Urinary bladder (tissue), 4 donors: Measurements from ENCODE around the gene NAA80. TPM values are rescaled to one million over a fixed set of nuclear protein-coding genes. Genes with fewer than 3 reads are reported as not detected.
A peak's percentile ranks its signal among the peaks of the same experiment; 100 is the strongest.

Source experiments
- DNase-seq: peaks from one replicate; pipeline ENCODE4 v3.0.0-alpha.2; 2015; ENCODE audit errors: extremely low spot score
- H3K27ac ChIP-seq: one replicate; pipeline ENCODE4 v1.5.1; 2013; ENCODE audit warnings: low read depth, mild to moderate bottlenecking, moderate library complexity
- H3K36me3 ChIP-seq: one replicate; pipeline ENCODE4 v1.6.1; 2013; ENCODE audit warnings: mild to moderate bottlenecking, moderate library complexity; ENCODE audit not compliant: insufficient read depth
- H3K4me1 ChIP-seq: one replicate; pipeline ENCODE4 v1.6.1; 2013; ENCODE audit warnings: mild to moderate bottlenecking, moderate library complexity; ENCODE audit not compliant: insufficient read depth
- H3K4me3 ChIP-seq: one replicate; pipeline ENCODE4 v1.5.1; 2013; ENCODE audit warnings: low read depth, low read length
- WGBS: extraction: QIAGEN DNeasy Blood & Tissue Kit; methylation state at CpG from one replicate; pipeline ENCODE4 v1.1.7; 2013; 5-methylcytosine and 5-hydroxymethylcytosine counted together
- polyA plus RNA-seq: library from polyadenylated mRNA; stranded (reverse); fragments of 200-250 nt; gene quantifications from one replicate; pipeline ENCODE4 v1.2.3, GENCODE V29; 2013
- total RNA-seq: library from RNA; depleted of rRNA; stranded (reverse); fragments of >200 nt; gene quantifications from one replicate; pipeline ENCODE4 v1.2.3, GENCODE V29; 2014
- donor health status: healthy with polysubstance abuse.
- donor health status: healthy.

The NAA80 gene
- total and polyA plus RNA-seq, 2 donors = 2.3 to 12.0 TPM

DNA sequence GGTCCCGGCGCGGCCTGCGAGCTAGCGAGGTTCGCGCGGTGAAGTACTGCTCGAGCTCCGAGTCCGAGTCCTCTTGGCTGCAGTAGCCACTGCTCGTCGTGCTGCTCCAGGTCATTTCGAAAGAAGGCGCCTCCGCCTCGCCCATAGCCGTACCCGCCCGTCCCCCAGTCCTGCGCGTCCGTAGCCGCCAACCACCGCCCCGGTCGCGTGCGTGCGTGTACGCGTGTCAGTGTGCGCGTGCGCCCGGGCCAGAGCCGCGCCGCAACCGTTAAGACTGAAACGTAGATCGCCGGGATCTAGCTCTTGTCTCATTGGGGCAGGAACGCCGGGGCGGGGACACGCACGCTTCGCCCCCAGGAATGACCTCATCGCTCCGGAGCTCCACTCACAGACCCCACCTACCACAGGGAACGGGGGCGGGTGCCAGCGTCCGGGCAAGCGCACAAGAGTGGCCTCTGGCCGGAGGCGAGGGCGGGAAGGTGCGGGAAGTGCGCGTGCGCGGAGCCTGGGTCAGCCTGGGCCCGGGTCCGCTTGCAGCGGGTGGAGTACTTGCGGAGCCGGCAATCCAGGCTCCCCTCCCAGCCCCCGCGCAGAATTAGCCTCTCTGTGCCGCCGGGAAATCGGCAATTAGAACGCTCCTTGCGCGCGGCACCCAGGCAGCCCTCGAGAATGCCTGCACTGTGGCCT is 38.1 kb upstream of the NAA80 start:
- peak; percentile 95 for DNase-seq
- Histone ChIP-seq H3K4me3 (peak overlapping the region; percentile 62), H3K4me1 (no peaks in the 10 kb centered on the region), H3K27ac (peak overlapping the region; percentile 97), H3K36me3 (no peaks in the 10 kb centered on the region)
- under 1% methylated on average over 79 of the region's 79 CpGs for WGBS

DNA sequence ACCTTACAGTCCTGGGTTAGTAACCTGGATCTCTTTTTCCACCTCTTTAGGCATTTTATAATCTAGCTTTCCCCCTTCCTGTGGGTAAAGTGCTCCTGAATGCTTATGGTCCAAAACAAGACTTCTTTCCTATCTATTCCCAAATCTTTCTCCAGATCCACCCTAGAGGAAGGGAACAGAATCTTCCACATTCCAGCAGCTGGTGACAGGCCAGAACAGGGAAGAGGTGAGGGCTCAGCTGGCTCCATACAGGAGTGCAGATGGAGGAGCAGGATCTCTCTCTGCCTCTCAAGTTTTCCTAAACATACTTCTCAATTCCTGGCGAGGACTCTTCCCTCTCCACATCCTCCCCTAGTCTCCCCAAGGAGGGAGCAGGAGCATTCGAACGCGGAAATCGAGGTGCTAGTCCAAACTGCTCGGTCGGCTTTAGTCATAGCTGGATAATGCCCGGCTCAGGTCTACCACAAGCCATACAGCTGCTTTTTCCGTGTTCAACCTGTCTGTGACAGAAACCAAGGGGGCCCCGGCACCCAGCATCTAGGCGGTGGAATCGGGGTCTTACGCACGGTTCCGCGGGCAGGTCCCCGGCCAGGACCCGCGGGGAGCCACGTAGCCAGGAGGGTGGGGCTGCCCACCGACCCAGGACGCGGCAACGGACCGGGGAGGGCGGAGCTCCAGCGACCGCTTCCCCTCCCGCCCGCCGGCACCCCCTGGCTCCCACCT is 37.4 kb upstream of the NAA80 start:
- Histone ChIP-seq H3K27ac (peak overlapping the region; percentile 97), H3K36me3 (no peaks in the 10 kb centered on the region), H3K4me3 (peak overlapping the region; percentile 62), H3K4me1 (no peaks in the 10 kb centered on the region)
- DNase-seq = no peak
- WGBS = under 1% methylated on average over 31 of the region's 31 CpGs

DNA sequence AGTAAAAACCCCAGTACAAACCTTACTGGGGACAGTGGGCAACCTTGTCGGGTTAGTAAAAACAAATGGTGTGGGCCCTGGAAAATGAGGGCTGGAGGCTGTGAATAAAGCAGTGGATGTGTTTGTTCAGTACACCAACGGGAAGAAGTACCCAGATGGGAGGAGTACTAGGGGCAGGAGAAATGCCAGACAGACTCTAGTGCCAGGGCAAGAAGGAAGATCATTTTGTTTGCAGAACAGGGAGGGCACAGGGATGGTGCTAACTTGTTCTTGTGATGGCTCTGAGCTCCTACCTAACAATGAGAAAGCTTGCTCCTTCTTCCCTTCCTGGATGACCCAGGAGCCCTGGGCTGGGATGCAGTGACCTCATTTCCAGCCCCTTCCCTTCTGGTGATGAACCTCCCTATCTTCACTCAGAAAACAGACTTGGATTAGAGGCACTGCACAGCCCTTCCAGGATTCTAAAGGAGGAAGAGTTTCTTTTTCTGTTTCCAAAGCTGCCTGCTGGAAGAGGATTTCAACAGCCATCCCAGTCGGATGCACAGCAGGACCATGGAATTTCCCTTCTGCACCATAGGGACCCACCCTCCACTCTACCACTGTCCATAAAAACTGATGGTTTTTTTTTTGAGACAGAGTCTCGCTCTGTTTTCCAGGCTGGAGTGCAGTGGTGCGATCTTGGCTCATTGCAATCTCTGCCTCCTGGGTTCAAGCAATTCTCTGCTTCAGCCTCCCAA is 35.3 kb upstream of the NAA80 start:
- no peak for DNase-seq
- Histone ChIP-seq H3K4me3 (no peak overlapping the region), H3K27ac (peak overlapping the region; percentile 42), H3K36me3 (peaks cover 3% of the 10 kb centered on the region), H3K4me1 (no peaks in the 10 kb centered on the region)
- WGBS = 64% methylated on average over 5 of the region's 5 CpGs

DNA sequence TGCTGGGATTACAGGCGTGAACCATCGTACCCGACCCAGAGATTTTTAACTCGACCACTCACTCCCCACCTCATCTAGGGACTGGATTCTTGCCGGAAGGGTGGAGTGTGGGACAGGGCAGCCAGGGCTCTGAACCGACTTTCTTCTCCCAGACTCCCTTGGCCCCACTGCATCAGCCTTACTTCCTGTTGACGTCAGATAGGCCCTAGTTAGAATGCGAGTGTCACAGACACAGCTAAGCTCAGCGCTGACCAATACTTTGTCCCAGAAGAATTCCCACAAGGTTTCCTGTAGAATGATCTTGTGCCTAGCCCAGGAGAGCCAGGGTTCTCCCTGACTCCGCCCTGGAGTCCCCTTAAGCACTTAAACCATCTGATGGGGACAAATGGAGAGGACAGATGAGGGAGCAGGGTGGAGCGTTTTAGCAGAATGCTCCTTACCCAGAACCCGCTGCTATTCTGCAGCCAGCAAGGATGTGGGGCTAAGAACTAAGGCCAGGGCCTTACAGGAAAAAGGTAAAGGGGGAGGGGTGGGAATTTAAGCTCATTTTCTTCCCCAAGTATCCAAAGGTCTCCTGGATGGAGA is 34.6 kb upstream of the NAA80 start:
- DNase-seq = no peak
- Histone ChIP-seq H3K27ac (no peak overlapping the region), H3K4me1 (no peaks in the 10 kb centered on the region), H3K36me3 (peaks cover 3% of the 10 kb centered on the region), H3K4me3 (no peak overlapping the region)
- 58% methylated on average over 12 of the region's 12 CpGs for WGBS

DNA sequence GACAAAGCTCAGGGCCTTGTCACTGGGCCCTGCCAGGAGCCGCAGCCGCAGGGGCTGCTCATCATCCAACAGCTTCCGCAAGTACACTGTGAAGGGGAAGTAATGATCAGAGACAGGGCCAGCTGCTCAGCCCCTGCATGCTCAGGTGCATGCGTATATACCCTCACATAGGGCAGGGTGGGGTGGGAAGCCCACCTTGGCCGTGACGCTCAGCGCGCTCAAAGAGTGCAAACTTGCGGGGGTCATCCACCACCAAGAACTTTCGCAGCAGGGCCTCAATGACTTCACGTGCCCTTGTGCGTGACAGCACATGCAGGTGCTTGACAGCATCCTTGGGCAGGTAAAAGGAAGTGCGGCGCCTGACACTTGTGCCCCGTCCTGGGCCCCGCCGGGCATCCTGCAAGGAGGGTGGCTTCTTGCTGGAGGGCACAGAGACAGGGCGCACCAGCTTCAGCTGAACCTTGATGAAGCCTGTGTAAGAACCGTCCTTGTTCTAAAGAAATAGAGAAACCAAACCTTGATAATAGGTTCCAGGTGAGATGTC is 32.2 kb upstream of the NAA80 start:
- no peak for DNase-seq
- Histone ChIP-seq H3K4me1 (peaks cover 3% of the 10 kb centered on the region), H3K36me3 (peaks cover 3% of the 10 kb centered on the region), H3K27ac (no peak overlapping the region), H3K4me3 (no peak overlapping the region)
- 93% methylated on average over 19 of the region's 19 CpGs for WGBS

DNA sequence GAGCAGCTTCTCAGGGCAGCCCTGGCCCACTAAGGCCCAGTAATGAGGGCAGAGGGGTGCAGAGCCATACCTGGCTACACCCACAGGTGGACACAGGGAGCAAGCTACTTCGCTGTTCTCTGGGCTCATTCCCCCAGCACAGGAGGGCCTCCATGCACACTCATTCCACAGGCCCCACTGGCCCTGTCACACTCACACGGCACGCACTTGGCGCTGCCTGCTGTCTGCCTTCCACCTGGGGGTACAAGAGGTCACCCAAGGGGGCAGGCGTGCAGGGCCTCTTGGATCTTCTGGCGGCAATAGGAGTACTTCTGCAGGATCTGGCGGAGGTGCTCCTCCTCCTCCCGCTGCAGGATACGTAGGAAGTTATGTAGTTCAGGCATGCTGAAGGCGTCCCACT is 31.1 kb upstream of the NAA80 start:
- Histone ChIP-seq H3K4me1 (peaks cover 3% of the 10 kb centered on the region), H3K27ac (no peak overlapping the region), H3K36me3 (peaks cover 3% of the 10 kb centered on the region), H3K4me3 (no peak overlapping the region)
- WGBS = 90% methylated on average over 10 of the region's 10 CpGs
- no peak for DNase-seq

DNA sequence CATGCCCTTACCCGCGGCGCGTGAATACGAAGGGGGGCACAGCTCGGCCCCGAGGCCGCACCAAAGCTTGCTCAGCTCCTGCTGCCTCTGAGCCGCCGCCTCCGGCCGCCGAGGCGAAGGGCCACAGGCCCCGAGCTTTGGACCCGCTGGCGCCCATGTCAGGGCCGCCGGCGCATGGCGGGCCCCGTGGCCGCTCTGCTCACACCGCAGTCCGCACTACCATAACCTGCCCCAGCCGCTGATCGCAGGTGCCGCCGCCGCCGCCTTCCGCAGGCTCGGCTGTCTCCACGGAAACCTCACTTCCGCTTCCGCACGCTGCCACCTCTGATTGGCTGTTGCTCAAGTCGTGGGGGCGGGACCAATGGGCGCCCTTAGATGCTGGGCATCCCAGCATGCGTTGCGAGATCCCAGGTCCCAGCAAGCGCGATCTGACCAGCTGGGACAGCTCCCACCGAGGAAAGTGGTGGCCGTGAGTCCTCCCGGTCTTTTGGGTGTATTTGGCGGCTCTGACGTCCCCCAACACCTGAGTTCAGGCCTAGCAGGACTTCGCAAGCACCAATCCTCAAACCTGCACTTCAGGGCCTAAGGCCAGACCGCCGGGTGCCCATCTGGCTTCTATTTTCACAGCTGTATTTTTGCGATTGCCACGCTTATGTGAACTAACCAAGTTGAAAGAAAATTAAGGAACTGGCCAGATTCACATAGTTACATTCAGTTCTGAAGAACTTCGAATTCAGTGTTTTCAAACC is 28.9 kb upstream of the NAA80 start, which contains the start of gene TUSC2:
TUSC2 (minus strand) TSS at position 281 of the 749 bp plus-strand sequence; CDS start at position 157, 124 bp downstream.
- peaks cover 3% of the 10 kb centered on the region for H3K4me1 ChIP-seq
- no peak within 1 kb of the TSS for H3K27ac ChIP-seq
- peak within 1 kb of the TSS; percentile 91 for H3K4me3 ChIP-seq
- 2% methylated on average over 55 of the region's 55 CpGs for WGBS
- peak; percentile 94 for DNase-seq
- peaks cover 3% of the 10 kb centered on the region for H3K36me3 ChIP-seq

DNA sequence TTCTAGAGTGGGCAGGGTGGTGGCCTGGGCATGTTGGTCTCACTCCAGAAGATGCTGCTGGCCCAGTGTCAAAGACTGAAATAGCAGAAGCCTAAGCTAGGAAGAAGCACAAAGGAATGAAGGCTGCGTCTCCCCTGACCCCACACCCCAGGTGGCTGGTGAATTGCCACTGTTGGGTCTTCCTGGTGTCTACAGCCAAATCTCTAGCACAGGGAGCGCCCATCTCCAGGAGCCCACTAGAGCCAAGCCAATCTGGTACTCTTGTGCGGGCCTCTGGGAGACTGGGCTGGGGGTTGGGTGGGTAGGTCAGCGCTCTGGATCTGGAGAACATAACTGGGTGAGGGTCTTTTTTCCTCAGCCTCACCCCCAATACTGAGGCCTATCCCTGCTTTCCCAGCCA is 27.9 kb upstream of the NAA80 start:
- H3K4me1 ChIP-seq = peaks cover 3% of the 10 kb centered on the region
- 71% methylated on average over 4 of the region's 4 CpGs for WGBS
- DNase-seq = no peak
- no peak overlapping the region for H3K27ac ChIP-seq
- H3K36me3 ChIP-seq = peaks cover 3% of the 10 kb centered on the region
- peak overlapping the region; percentile 91 for H3K4me3 ChIP-seq

DNA sequence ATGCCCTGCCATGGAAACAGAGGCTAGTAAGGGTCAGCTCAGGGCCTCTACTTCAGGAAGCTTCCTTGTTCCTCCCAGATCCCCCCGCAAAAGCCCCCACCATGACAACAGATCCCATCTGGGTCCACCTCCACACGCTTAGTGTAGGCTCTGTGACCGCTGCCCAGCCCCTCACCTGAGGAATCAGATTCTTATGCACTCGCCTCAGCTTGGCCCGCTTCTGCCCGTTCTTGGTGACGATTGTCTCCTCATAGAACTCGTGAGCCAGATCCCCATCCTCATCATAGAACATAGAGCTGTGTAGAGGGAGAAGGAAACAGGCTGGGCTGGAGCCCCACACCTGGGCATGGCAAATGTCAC is 27.0 kb upstream of the NAA80 start:
- H3K4me1 ChIP-seq = peaks cover 3% of the 10 kb centered on the region
- DNase-seq = no peak
- no peak overlapping the region for H3K4me3 ChIP-seq
- peaks cover 3% of the 10 kb centered on the region for H3K36me3 ChIP-seq
- 91% methylated on average over 8 of the region's 8 CpGs for WGBS
- H3K27ac ChIP-seq = no peak overlapping the region

DNA sequence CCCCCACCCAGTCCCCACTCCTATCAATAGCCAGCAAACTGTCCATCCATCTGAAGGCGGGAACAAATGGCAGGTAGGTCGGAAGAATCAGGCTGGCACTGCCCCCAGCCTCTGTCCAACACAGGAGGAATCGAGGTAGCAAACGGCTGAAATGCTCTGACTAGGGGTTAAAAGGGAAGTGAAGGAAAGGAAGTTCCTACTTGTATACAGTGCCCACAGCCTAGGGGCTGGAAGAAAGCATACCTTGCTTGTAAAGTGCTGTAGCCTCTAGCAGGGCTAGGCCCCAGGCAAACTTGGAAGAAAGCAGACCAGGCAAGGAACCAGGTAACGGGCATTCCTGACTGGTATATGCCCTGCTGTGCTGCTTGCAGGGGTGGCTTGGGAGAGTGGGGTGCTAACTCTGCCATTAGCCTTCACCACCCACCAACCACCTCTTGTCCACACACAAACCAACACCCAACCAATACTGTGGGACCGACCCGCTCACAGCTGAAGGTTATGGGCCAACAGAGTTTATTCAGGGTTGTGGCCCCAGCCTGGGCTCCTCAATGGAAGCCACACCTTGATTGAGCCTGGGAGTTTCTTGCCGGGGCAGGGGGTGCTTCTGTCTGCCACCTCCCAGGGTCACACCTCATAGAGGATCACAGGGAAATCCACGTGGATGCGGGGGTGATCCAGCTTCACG is 26.4 kb upstream of the NAA80 start:
- no peak overlapping the region for H3K27ac ChIP-seq
- WGBS = 88% methylated on average over 11 of the region's 11 CpGs
- peaks cover 3% of the 10 kb centered on the region for H3K4me1 ChIP-seq

DNA sequence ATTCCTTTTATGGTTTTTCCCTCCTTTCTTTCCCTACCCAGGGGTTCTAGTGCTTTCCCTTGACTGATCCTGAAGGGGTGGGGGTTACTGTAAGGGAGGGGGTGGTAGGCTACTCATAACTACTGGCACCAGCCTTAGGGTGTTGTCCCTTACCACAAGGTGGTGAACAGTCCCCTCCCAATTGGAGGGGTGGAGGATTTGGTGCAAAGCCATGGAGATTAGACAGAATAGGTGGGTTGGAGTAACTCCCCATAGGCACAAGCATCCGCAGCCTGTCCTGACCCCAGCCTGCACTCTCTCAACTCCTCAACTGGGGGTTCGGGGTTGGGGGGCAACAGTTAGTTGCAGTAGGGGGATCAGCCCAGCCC is 25.9 kb upstream of the NAA80 start:
- Histone ChIP-seq H3K27ac (no peak overlapping the region), H3K36me3 (no peaks in the 10 kb centered on the region), H3K4me3 (no peak overlapping the region), H3K4me1 (peaks cover 3% of the 10 kb centered on the region)
- no peak for DNase-seq
- 92% methylated on average over 2 of the region's 2 CpGs for WGBS

More for the DNA sequence above, 26.4 kb upstream of the NAA80 start:
- Histone ChIP-seq H3K36me3 (peaks cover 2% of the 10 kb centered on the region), H3K4me3 (no peak overlapping the region)
- no peak for DNase-seq

DNA sequence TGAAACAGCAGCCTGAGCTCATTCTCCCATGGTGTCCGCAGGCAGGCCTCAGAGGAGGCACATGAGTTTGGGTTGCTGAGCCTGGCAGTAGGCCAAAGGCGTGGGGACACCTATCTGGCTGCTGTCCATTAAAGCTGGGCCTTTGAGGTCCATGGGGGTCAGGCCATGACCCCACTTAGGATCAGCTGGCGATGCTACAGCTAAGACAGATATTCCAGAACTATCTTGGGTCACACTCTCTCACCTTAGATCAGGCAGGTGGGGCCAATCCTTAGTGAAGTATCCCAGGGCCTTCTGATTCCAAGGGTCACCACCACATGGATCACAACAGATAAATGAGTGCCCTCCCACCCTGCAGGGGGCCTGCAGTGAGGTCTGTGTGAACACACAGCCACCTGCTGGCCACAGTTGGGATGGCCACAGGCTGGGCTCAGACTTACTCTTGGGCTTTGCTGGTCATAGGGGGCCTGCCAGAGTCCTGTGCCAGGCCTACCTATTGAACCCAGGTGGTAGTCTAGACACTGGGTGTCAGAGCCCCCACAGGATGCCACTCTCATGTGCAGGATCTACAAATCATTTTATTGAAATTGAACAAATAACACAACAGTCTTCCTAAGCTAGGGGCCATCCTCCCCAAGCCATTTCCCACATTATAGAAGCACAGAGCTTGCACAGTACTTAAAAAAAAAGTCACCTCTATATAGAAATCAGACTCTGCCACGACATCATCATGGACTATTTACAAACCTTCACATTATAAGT is 25.3 kb upstream of the NAA80 start:
- Histone ChIP-seq H3K27ac (no peak overlapping the region), H3K4me3 (no peak overlapping the region), H3K4me1 (peaks cover 3% of the 10 kb centered on the region), H3K36me3 (no peaks in the 10 kb centered on the region)
- DNase-seq = no peak
- WGBS = 48% methylated on average over 4 of the region's 4 CpGs
